ENCODE data around the gene GAS7.

- TF ChIP-seq SP1 (IDR thresholded peaks at IDR 0.05), result no peak
- TF ChIP-seq TARDBP (IDR thresholded peaks at IDR 0.05), result no peak
- no peak for TF ChIP-seq ELF4 (IDR thresholded peaks at IDR 0.05)
- TF ChIP-seq LEF1 (IDR thresholded peaks at IDR 0.05; ENCODE audit: borderline replicate concordance), result no peak
- TF ChIP-seq, protein P1, sequence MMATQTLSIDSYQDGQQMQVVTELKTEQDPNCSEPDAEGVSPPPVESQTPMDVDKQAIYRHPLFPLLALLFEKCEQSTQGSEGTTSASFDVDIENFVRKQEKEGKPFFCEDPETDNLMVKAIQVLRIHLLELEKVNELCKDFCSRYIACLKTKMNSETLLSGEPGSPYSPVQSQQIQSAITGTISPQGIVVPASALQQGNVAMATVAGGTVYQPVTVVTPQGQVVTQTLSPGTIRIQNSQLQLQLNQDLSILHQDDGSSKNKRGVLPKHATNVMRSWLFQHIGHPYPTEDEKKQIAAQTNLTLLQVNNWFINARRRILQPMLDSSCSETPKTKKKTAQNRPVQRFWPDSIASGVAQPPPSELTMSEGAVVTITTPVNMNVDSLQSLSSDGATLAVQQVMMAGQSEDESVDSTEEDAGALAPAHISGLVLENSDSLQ (IDR thresholded peaks at IDR 0.05), result no peak
- no peak for TF ChIP-seq HDGF (IDR thresholded peaks at IDR 0.05; ENCODE audit: borderline replicate concordance)
- TF ChIP-seq ZNF384 (IDR thresholded peaks at IDR 0.05), result no peak
- TF ChIP-seq FOXA1 (IDR thresholded peaks at IDR 0.05), result no peak
- TF ChIP-seq ARNT (IDR thresholded peaks at IDR 0.05), result no peak
- no peak for TF ChIP-seq BHLHE40 (IDR thresholded peaks at IDR 0.05; ENCODE audit: borderline replicate concordance)
- no peak for TF ChIP-seq CTBP1 (IDR thresholded peaks at IDR 0.05; ENCODE audit: borderline replicate concordance)
- TF ChIP-seq FOXM1 (IDR thresholded peaks at IDR 0.05; ENCODE audit: borderline replicate concordance), result no peak
- no peak for TF ChIP-seq SUZ12 (IDR thresholded peaks at IDR 0.05)
- TF ChIP-seq NFRKB (IDR thresholded peaks at IDR 0.05), result no peak
Measured at GRCh38 chr17:9926150-9926804, 272.1 kb downstream of the GAS7 start.
